NCI-H774 (cell line): ENCODE measurements around the gene CFAP45.

Experiments used
- DNase-seq: peaks from one replicate; lab custom pipeline; 2025; lab: John Stamatoyannopoulos, UW

CFAP45 gene

GRCh38 chr1:159877695-159878444, 22.1 kb downstream of the CFAP45 start:
- no peak for DNase-seq

- no peak for DNase-seq
Measured at GRCh38 chr1:159873530-159874143, 26.3 kb downstream of the CFAP45 start.

- no peak for DNase-seq
Measured at GRCh38 chr1:159872891-159873290, 27.1 kb downstream of the CFAP45 start.

- DNase-seq: no peak
Measured at GRCh38 chr1:159870704-159871103, 29.3 kb downstream of the CFAP45 start.

GRCh38 chr1:159869607-159870006, 30.4 kb downstream of the CFAP45 start:
- no peak for DNase-seq

GRCh38 chr1:159869173-159869572, 30.8 kb downstream of the CFAP45 start:
- DNase-seq: no peak

- no peak for DNase-seq
Measured at GRCh38 chr1:159868766-159869165, 31.2 kb downstream of the CFAP45 start.

GRCh38 chr1:159867664-159868026, 32.3 kb downstream of the CFAP45 start:
- peak; percentile 92 for DNase-seq

GRCh38 chr1:159866905-159867663, 32.9 kb downstream of the CFAP45 start:
- no peak for DNase-seq

GRCh38 chr1:159866066-159866465, 33.9 kb downstream of the CFAP45 start:
- no peak for DNase-seq

GRCh38 chr1:159864262-159864661, 35.7 kb downstream of the CFAP45 start:
- no peak for DNase-seq

- DNase-seq: no peak
Measured at GRCh38 chr1:159862557-159862956, 37.4 kb downstream of the CFAP45 start, which contains the start of gene VSIG8. Gene VSIG8, minus strand, starts transcription at chr1:159862657. Its CDS starts 136 bp downstream, at chr1:159862521.

- no peak for DNase-seq
Measured at GRCh38 chr1:159862031-159862430, 37.9 kb downstream of the CFAP45 start.

- no peak for DNase-seq
Measured at GRCh38 chr1:159861218-159861617, 38.7 kb downstream of the CFAP45 start.

GRCh38 chr1:159860456-159860855, 39.5 kb downstream of the CFAP45 start:
- no peak for DNase-seq

GRCh38 chr1:159859767-159860322, 40.1 kb downstream of the CFAP45 start:
- DNase-seq: peak; percentile 4

GRCh38 chr1:159857889-159858288, 42.1 kb downstream of the CFAP45 start:
- no peak for DNase-seq

- DNase-seq: no peak
Measured at GRCh38 chr1:159856576-159856975, 43.4 kb downstream of the CFAP45 start.

GRCh38 chr1:159855709-159856108, 44.3 kb downstream of the CFAP45 start:
- DNase-seq: no peak

GRCh38 chr1:159854693-159855192, 45.2 kb downstream of the CFAP45 start:
- DNase-seq: peak; percentile 82

- peak; percentile 52 for DNase-seq
Measured at GRCh38 chr1:159854116-159854692, 45.8 kb downstream of the CFAP45 start.
